Measurements from ENCODE around the gene ZBTB24. TPM values are rescaled to one million over a fixed set of nuclear protein-coding genes. Genes with fewer than 3 reads are reported as not detected.

ZBTB24 gene
- total RNA-seq, 1 donor from 2014 or later: 10.6 TPM

DNA sequence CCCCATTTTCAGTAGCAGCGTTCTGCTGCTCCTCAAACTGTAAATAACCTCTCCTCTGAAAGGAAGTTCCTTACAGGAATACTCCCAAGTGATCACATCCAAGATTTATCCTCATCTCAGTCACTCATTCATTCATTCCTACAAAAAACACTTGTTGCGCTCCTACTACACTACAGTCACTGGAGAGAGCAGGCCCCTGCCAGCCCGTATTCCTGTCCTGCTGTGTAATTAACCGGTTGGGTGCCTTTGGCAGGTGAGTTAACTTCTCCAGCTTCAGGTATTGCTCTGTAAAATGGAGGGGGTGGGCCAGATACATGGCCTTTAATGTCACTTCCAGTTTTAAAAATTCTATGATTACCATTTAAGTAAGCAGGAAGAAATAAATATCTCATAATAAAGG lies 15.0 kb upstream of the ZBTB24 start:
- Mint-ChIP-seq H3K4me3 (no peak overlapping the region), H3K27me3 (no peaks in the 10 kb centered on the region), H3K27ac (no peak overlapping the region), H3K9me3 (no peaks in the 10 kb centered on the region), H3K36me3 (no peaks in the 10 kb centered on the region), H3K4me1 (ENCODE audit: unreplicated experiment) (peaks cover 15% of the 10 kb centered on the region)
- TF ChIP-seq, protein P1, sequence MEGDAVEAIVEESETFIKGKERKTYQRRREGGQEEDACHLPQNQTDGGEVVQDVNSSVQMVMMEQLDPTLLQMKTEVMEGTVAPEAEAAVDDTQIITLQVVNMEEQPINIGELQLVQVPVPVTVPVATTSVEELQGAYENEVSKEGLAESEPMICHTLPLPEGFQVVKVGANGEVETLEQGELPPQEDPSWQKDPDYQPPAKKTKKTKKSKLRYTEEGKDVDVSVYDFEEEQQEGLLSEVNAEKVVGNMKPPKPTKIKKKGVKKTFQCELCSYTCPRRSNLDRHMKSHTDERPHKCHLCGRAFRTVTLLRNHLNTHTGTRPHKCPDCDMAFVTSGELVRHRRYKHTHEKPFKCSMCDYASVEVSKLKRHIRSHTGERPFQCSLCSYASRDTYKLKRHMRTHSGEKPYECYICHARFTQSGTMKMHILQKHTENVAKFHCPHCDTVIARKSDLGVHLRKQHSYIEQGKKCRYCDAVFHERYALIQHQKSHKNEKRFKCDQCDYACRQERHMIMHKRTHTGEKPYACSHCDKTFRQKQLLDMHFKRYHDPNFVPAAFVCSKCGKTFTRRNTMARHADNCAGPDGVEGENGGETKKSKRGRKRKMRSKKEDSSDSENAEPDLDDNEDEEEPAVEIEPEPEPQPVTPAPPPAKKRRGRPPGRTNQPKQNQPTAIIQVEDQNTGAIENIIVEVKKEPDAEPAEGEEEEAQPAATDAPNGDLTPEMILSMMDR (conservative IDR thresholded peaks at IDR 0.05): no peak
- no peak for DNase-seq (ENCODE audit: extremely low spot score, unreplicated experiment)

DNA sequence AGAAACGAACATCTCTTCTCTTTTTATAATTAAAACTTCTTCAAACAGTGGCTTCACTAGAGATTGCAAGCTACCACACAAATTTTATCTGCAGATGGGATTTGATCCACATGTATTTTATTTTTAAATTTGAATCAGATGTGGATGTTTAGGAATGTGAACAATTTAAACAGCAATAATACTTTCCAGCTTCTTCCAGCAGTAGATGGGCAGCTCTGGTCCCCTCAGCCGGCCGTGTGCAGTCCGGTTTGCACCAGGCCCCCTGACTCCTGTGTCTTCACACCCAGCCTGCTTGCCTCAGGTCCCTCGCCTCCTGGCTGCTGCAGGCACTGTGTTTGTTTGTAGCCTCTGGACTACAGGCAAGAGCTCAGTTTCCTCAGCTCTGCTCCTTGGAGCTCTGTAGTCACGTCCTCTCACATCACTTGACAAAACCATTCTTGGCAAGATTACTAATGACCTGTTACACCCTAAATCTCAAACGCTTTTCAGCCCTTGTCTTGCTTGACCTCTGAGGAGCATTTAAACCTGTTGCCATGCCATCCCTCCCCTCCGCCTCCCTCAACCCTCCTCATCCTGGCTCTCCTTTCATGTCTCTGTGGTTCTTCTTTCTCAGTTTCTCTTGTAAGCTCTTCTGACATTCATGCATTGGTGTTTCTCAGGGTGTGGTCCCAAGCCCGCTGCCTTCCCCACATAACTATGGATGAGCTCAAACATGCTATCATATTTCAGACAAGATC lies 13.2 kb upstream of the ZBTB24 start:
- peaks cover 24% of the 10 kb centered on the region for H3K4me1 Mint-ChIP-seq (ENCODE audit: unreplicated experiment)
- H3K27ac Mint-ChIP-seq: no peak overlapping the region
- TF ChIP-seq, protein P1 (conservative IDR thresholded peaks at IDR 0.05): no peak
- no peaks in the 10 kb centered on the region for H3K36me3 Mint-ChIP-seq
- no peak overlapping the region for H3K4me3 Mint-ChIP-seq
- H3K9me3 Mint-ChIP-seq: no peaks in the 10 kb centered on the region
- no peak for DNase-seq (ENCODE audit: extremely low spot score, unreplicated experiment)
- H3K27me3 Mint-ChIP-seq: no peaks in the 10 kb centered on the region

DNA sequence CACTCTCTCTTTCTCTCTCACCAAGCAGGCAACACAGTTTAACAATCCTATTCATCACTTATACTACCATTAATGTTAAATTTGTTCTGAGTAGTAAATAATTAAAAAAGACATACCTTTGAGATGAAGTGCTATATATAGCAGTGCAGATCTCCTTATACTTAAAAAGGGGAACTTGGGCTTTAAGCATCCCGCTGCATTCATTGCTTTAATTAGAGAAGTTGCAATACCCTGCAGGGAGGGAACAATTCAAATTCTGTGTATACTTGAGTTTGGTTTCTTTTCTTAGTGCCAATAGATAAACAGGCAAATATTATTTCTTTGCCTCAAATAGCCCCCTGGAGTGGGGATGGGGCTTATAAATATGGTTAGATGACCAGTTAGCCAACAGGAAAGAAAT lies 10.8 kb upstream of the ZBTB24 start:
- Mint-ChIP-seq H3K36me3 (no peaks in the 10 kb centered on the region), H3K9me3 (no peaks in the 10 kb centered on the region), H3K27me3 (no peaks in the 10 kb centered on the region), H3K4me1 (ENCODE audit: unreplicated experiment) (peaks cover 30% of the 10 kb centered on the region), H3K27ac (no peak overlapping the region), H3K4me3 (no peak overlapping the region)
- no peak for DNase-seq (ENCODE audit: extremely low spot score, unreplicated experiment)
- TF ChIP-seq, protein P1 (conservative IDR thresholded peaks at IDR 0.05): no peak

- Mint-ChIP-seq H3K9me3 (no peaks in the 10 kb centered on the region), H3K4me1 (ENCODE audit: unreplicated experiment) (peaks cover 21% of the 10 kb centered on the region), H3K4me3 (no peak overlapping the region), H3K27me3 (no peaks in the 10 kb centered on the region), H3K36me3 (no peaks in the 10 kb centered on the region), H3K27ac (no peak overlapping the region)
- DNase-seq (ENCODE audit: extremely low spot score, unreplicated experiment): no peak
- TF ChIP-seq, protein P1 (conservative IDR thresholded peaks at IDR 0.05): no peak
Observed at GRCh38 chr6:109491207-109491938, 8.4 kb upstream of the ZBTB24 start.

DNA sequence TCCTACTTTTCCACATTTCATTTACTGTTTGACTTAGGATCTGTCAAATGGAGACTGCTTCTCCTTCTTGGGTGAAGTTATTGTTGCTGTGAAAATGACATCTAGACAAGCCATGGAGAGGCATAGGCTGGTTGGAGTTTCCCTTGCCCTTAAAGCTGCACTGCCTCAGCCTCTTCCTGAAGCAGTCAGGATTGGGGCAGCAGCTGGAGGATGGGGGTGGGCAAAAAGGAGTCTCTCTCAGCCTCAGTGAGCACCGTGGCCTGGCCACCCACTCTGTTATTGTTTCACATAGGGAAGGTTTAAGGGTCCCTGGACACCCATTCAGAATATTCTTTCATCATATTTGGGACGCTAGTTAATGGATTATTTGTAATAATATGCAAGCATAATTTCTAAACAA lies 7.7 kb upstream of the ZBTB24 start:
- Mint-ChIP-seq H3K27ac (no peak overlapping the region), H3K9me3 (no peaks in the 10 kb centered on the region), H3K4me3 (no peak overlapping the region), H3K36me3 (no peaks in the 10 kb centered on the region), H3K27me3 (no peaks in the 10 kb centered on the region), H3K4me1 (ENCODE audit: unreplicated experiment) (peaks cover 15% of the 10 kb centered on the region)
- no peak for DNase-seq (ENCODE audit: extremely low spot score, unreplicated experiment)
- TF ChIP-seq, protein P1 (conservative IDR thresholded peaks at IDR 0.05): no peak
